Fibroblast of the conjunctiva (primary cell): ENCODE data around the gene LETM1.

Experiments used
- DNase-seq: peaks from one replicate; pipeline ENCODE4 v3.0.0-alpha.2; 2010; ENCODE audit warnings: low read depth

The LETM1 gene

GRCh38 chr4:1872870-1873269, 16.9 kb upstream of the LETM1 start:
- DNase-seq: peak; percentile 31

DNA sequence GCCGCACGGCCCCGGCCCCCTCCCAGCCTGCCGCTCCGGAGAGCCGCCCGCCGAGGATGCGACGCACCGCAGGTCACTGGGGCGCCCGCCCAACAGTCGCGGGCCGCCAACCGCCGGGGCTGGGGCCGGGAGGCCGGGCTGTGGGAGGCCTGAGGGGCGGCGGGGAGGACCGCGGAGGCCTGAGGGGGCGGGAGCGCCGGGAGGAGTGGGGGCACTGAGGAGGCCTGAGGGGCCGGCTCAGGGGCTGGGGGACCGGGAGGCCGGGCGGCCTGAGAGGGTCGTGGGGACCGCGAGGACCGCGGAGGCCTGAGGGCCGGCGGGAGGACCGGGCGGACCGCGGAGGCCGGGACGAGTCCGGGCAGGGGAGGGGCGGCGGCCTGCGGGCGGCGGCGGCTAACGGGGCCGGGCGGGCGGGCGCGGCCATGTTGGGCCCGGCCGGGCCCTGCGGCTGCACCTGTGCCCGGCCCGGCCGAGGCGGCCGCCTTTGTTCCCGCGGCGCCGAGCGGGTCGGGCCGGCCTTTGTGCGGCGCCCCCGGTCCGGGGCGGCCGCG, 15.6 kb upstream of the LETM1 start:
- DNase-seq: no peak

DNA sequence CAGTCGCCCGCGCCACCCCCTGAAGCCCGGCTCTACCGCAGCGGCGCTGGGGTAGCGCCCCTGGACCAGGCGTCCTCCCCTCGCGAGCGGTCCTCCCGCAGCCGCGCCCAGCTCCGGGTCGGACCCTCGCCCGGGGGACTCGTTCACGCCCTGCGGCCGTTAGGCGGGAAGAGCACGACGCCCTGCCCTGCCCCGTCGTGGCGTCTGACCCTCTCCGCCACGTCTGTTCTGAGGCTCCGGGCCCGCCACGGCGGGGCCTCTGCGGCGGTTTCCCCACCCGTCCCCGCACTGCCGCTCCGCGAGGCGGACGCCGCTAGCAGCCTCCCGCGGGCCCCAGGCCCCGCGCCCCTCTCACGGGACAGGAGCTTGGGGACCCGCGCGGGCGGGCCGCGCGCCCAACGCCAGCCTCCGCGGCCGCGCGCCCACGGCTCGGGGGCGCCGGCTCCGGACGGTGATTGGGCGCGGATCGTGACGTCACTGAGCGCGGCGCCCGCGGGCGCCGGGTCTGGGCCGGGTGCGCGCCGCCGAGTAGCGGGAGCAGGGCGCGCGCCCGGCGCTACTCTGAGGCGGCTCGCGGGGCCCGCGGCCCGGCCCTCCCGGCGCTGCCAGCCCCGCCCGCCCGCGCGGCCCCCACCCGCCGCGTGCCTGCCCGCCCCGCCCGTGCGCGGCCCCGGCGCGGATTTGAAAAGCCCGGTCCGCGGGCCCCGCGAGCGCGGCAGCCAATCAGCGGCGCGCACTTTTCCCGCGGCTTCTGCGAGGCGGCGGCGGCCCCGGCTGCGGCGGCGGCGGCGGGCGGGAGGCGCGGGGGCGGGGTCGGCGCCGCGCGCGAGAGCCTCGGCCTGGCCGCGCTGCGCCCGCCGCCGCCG, 14.9 kb upstream of the LETM1 start, which contains the start of gene NSD2:
TSS of gene NSD2 (plus strand) at position 816 of the 866 bp plus-strand sequence. CDS start 29,262 bp downstream, outside the sequence.
- DNase-seq: peak; percentile 63

- peak; percentile 49 for DNase-seq
These were observed 14.3 kb upstream of the LETM1 start for GRCh38 chr4:1870328-1870577.

GRCh38 chr4:1869530-1870327, 13.8 kb upstream of the LETM1 start:
- no peak for DNase-seq

GRCh38 chr4:1868912-1869311, 13.0 kb upstream of the LETM1 start:
- no peak for DNase-seq

DNA sequence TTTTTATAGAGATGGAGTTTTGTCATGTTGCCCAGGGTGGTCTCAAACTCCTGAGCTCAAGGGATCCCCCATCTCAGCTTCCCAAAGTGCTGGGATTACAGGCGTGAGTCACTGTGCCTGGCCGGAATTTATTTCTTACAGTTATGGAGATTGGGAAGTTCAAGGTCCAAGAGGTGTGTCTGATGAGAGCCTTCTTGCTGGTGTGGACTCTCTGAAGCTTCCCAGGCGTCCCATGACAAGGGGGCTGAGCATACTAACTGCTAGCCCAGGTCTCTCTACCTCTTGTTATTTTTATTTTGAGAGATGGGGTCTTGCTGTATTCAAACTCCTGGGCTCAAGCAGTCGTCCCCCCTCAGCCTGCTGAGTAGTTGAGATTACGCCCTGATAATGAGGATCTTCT, 12.3 kb upstream of the LETM1 start:
- DNase-seq: no peak

GRCh38 chr4:1866189-1866661, 10.3 kb upstream of the LETM1 start:
- DNase-seq: no peak

GRCh38 chr4:1864076-1865008, 8.4 kb upstream of the LETM1 start:
- DNase-seq: no peak

DNA sequence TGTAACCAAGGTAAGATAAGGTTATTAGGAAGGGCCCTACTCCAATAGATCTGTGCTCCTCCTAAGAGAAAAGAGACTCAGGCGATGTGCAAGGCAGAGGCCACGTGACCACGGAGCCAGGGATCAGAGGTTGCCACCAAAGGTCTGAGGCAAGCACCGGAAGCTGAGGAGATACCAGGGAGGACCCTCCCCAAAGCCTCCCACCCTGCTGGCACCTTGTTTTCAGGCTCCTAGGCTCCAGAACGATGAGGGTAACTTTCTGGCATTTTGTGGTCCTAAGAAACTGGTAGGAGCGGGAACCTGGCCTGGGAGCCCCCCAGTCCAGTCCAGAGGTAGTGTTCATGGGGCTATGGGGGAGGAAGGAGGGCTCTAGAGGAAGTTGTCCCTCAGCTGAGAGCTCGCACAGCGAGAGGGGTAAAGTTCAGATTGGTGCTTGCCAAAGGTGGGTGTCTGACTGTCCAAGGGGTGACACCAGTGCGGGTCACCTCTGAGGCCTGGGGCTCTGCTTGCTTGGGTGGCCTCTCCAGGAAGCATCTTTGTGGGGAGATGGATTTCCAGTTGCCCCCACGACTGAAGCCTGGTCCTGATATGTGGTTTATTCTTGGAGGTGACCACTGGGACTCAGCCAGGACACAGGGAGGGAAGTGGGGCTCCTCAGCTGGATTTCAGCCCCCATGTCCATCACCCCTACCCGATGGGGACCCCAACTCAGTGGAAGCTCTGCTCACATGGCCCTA, 7.5 kb upstream of the LETM1 start:
- no peak for DNase-seq

GRCh38 chr4:1862961-1863296, 7.0 kb upstream of the LETM1 start:
- DNase-seq: no peak

GRCh38 chr4:1862055-1862911, 6.3 kb upstream of the LETM1 start:
- no peak for DNase-seq

DNA sequence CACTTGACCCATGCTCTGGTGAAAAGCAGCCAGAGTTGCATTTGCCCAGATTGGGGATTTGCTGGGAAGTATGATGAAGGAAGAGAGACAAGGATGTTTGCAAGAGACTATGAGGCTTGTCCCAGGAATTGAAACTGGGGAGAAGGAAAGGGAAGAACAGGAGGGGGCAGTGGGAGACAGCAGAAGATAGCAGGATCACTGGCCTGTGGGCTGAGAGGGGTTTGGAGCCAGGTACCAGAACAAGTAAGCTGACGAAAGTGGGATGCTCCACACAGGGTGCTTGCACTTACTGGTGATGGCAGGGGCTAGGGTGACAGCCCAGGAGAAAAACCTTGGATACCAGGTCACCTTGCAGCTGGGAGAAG, 3.4 kb upstream of the LETM1 start:
- DNase-seq: no peak

DNA sequence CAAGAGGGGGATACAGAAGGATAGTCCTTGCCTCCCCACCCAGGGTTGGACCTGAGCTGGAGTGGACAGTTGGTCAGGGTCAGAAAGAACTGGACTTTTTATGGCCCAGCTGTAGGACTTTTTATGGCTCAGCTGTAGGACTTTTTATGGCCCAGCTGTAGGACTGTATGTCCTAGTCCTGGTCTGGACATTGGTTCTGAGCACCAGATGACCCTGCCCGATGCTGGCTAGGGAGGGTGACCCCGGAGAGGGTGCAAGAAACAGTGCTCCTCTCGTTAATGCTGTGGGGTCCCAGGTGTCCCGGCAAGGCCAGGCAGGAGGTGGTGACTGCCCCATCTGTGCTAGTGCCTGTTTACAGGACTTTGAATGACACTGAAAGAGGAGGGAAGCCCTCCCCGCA, 2.0 kb upstream of the LETM1 start:
- no peak for DNase-seq

DNA sequence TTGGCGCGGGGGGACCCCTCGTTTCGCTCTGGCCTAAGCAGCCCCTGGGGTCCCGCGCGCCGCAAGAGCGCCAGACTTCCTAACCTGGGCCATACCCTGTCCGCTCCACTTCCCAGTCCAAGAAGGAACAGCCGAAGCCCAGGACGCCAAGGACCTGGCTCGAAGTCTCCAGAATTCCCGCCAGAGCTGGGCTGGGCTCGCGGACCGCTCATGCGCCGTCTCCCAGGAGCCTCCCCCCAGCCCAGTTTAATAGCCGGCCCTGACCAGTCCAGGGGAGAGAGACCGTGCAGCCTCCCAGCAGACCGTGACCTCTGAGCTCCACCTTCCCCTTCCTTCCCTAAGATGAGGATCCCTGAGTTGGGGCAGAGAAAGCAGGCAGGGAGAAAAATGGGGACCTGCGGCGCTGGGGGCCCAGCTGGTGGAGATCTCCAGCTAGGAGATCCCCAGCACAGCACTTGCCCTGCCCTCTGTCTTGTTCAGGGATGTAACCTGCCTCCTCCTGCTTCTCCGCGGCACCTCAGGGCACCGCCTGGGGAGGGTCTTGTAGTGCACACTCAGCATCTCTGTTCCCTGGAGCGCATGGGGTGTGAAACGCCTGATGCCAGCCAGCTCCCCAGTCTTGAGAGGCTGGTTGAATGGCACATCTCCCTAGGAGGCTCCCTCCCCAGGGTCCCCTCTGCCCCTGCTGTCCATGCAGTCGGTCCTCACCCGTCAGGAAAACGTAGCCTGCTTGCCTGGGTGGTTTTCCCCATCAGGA, 1.2 kb upstream of the LETM1 start:
- no peak for DNase-seq

DNA sequence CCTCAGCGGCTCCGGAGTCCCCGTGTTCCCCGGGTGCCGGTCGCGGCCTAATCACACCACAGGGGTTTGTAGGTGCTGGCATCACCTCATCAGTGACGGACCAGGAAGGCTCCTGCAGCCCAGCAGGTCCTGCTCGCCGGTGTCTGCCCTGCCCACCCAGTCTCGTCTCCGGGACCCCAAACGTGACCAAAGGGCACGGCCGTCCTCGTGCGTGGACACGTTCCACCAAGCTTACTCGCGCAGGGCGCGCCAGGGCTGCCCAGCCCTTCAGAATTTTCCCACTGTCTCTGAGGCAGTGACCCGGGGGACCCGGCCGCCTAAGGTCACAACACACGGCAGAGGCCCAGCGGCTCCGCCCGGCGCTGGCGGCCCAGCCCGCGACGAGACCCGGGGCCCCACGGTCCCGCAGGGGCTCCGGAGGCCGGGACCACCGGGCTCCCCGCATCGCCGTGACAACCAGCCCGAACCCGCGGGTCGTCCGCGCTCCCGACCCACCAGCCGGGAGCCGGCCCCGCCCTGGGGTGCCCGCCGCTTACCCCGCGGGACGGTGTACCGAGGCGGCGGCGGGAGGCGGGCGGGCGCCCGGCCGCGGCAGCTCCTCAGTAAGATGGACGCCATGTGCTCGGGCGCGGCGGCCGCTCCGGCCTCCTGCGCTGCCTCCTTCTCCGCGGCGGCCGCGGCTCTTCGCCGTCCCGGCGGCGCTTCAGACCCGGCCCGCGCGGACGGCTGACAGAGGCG, 454 bp downstream of the LETM1 start:
- DNase-seq: no peak

- no peak for DNase-seq
These were observed 1.2 kb downstream of the LETM1 start for GRCh38 chr4:1854752-1855151.

- DNase-seq: no peak
These were observed 2.9 kb downstream of the LETM1 start for GRCh38 chr4:1852904-1853623.
